Liver (tissue), 2 donors: ENCODE data around the gene NAXE.

Experiments used
- YY1 ChIP-seq: IDR thresholded peaks from 2 replicates; pipeline ENCODE4 v1.6.1; 2016; ENCODE audit warnings: antibody characterized with exemption, mild to moderate bottlenecking
- TF ChIP-seq, protein P1 (sequence below): fragments of 150-350 bp; IDR thresholded peaks from 2 replicates; pipeline ENCODE4 v1.5.1; 2017; ENCODE audit warnings: improper control_type of control experiment, low read depth, low read length; ENCODE audit not compliant: missing input control
- donor health status: healthy.

DNA sequence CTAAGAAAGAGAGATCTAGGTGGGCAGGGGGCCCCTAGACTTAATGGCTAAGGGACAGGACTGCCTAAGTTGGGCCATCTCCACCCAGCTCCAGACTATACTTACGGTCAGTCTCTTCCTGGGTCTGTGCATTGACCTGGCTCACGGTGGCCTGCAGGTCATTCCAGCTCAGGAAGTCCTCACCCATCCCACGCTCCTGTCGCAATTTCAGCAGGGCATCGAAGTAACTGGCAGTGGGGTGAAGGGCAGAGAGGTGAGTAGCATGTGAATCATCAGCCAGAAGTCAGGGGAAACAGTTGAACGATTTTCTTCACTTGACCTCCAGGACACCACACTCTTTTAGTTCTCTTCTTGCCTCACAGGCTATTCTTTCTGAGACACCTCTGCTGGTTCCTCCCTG, 39.7 kb upstream of the NAXE start:
- TF ChIP-seq, protein P1, sequence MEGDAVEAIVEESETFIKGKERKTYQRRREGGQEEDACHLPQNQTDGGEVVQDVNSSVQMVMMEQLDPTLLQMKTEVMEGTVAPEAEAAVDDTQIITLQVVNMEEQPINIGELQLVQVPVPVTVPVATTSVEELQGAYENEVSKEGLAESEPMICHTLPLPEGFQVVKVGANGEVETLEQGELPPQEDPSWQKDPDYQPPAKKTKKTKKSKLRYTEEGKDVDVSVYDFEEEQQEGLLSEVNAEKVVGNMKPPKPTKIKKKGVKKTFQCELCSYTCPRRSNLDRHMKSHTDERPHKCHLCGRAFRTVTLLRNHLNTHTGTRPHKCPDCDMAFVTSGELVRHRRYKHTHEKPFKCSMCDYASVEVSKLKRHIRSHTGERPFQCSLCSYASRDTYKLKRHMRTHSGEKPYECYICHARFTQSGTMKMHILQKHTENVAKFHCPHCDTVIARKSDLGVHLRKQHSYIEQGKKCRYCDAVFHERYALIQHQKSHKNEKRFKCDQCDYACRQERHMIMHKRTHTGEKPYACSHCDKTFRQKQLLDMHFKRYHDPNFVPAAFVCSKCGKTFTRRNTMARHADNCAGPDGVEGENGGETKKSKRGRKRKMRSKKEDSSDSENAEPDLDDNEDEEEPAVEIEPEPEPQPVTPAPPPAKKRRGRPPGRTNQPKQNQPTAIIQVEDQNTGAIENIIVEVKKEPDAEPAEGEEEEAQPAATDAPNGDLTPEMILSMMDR, result no peak
- TF ChIP-seq YY1, result no peak
